Smooth muscle cell of the coronary artery (primary cell): ENCODE measurements around the gene KLKB1. TPM values are rescaled to one million over a fixed set of nuclear protein-coding genes. Genes with fewer than 3 reads are reported as not detected.

Experiments
- total RNA-seq: library from RNA; depleted of rRNA; stranded (reverse); fragments of >200 nt; gene quantifications from 2 replicates; pipeline ENCODE4 v1.2.3, GENCODE V29; 2014; ENCODE audit warnings: low replicate concordance

Gene KLKB1
- total RNA-seq: not detected in 2 replicates

DNA sequence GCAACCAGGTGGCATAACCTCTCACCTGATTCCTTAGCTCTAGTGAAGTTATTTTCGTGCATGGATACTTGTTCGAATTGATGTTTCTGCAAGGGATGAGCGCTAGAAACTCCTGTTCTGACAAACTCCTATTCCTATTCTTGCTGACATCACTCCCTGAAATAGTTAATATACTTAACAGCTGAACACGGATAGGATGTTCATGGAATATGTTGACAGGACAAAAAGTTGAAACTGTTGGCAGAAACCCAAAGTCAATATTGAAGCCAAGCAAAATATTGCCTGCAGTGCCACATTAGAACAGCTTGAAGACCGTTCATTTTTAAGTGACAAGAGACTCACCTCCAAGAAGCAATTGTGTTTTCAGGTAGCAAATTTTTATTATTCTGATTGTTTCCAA lies at the start of gene KLKB1:
Gene KLKB1 (plus strand): TSS at position 287 of the 400 bp plus-strand sequence. CDS start 689 bp downstream, outside the sequence.

DNA sequence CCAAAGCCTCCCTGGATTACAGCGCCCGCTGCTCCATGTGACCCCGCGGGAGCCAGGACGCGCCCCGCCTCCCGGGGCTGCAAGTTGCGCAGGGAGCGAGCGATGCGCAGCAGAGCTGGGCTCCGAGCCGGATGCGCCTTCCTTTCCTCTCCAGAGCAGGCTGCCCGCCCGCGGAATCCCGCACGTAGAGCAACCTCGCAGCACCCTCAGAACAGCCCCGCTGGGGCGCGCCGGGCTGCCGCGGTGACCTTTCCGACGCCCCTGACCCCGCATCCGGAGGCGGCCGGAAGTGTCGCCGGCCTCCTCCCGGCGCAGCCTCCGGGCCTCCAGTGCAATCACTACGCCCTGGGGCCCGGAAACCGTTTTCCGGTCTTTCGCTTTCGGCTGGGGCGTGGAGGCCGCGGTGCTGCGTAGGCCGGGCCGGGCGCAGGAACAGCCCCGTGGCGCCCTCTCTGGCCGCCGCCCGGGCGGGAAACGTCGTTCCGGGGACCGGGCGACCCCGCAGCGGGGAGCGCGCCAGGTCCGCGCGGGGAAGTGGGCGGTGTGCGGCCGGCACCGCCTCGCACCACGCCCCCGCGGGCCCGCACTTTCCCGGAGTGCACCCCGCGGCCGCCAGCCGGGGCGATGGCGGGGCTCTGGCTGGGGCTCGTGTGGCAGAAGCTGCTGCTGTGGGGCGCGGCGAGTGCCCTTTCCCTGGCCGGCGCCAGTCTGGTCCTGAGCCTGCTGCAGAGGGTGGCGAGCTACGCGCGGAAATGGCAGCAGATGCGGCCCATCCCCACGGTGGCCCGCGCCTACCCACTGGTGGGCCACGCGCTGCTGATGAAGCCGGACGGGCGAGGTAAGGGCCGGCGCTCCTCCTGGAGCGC lies 35.9 kb upstream of the KLKB1 start, which contains the start of gene CYP4V2:
Gene CYP4V2 (plus strand): TSS at position 368 of the 866 bp plus-strand sequence. CDS start 257 bp downstream, at position 625.

DNA sequence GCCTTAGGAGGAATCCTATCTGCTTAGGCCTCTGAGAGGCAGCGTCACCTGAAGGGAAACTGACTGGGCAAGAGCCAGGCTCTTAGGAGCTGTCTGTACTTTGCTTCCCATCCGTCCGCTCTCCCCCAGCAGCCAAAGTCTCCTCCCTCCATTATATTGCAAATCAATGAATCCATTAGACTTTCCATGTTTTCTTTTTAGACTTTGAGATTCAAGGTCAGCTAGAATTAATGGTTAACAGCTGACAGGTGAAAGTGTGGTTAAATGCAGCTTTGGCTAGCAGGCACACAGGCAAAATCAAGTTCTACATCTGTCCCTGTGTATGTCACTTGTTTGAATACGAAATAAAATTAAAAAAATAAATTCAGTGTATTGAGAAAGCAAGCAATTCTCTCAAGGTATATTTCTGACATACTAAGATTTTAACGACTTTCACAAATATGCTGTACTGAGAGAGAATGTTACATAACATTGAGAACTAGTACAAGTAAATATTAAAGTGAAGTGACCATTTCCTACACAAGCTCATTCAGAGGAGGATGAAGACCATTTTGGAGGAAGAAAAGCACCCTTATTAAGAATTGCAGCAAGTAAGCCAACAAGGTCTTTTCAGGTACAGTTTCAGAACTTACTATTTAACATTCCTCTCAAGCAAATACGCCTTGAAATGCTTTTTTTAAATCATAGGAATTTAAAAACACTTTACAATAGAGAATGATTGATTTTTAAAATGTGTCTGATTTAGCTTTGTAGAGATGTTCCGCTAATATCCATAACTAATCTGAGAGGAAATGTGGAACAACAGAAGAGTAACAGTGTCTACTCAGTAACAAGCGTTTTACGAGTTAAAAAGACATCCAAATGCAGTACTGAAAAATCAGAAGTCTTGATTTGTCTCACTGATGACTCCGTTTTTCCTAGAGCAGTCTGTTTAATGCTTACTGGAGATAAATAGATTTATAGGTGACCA lies 38.7 kb downstream of the KLKB1 start, which contains the start of gene F11:
Gene F11 (plus strand): TSS at position 507 of the 970 bp plus-strand sequence. CDS start 948 bp downstream, outside the sequence.

Other genes with a start within 250 kb of the KLKB1 start
- gene TLR3, start 158.4 kb upstream of the KLKB1 start, total RNA-seq: 0.60 and 2.2 TPM in 2 replicates
- gene FAM149A, start 122.8 kb upstream of the KLKB1 start, total RNA-seq: 2.3 and 8.8 TPM in 2 replicates
- gene CYP4V2, start 35.9 kb upstream of the KLKB1 start, total RNA-seq: 8.5 and 17.3 TPM in 2 replicates
- not detected in 2 replicates for gene F11, start 38.7 kb downstream of the KLKB1 start, total RNA-seq